GM12878 (cell line): Measurements from ENCODE around the gene PLXNC1. TPM values are rescaled to one million over a fixed set of nuclear protein-coding genes. Genes with fewer than 3 reads are reported as not detected.

ENCODE experiments used
- ATAC-seq: fragments of 200-7000 bp; cut with Tn5 transposase; 3 replicates; pipeline ENCODE4 v1.9.1; 2020; ENCODE audit warnings: mild to moderate bottlenecking, moderate library complexity
- BruUV-seq: library from RNA; stranded (reverse); fragments of 400-500 nt; replicated peaks from 2 replicates; lab custom pipeline; 2021; lab: Mats Ljungman, UMichigan
- CTCF ChIA-PET: fragments of 300-600 bp; sonication (Branson Sonifier 250); formaldehyde crosslinking; extraction: SDS; loops from one replicate; lab custom pipeline; 2021; ENCODE audit warnings: inconsistent platforms; lab: Yijun Ruan, JAX
- POLR2A ChIA-PET: fragments of 350-600 bp; formaldehyde crosslinking; extraction: SDS; loops from one replicate; lab custom pipeline; 2021; ENCODE audit warnings: inconsistent platforms; lab: Charles Lee
- RAD21 ChIA-PET: fragments of 300-600 bp; sonication (Branson Sonifier 250); formaldehyde crosslinking; loops from one replicate; lab custom pipeline; 2023; ENCODE audit warnings: antibody characterized with exemption; ENCODE audit not compliant: unreplicated experiment; lab: Charles Lee
- SMC1A ChIA-PET: fragments of 300-600 bp; sonication (Branson Sonifier 250); formaldehyde crosslinking; loops from one replicate; lab custom pipeline; 2023; ENCODE audit not compliant: unreplicated experiment, uncharacterized antibody; lab: Charles Lee
- DNase-seq: peaks from one replicate; pipeline ENCODE4 v3.0.0-alpha.2; 2011; ENCODE audit warnings: low read depth, low spot score
- FAIRE-seq: peaks from 3 replicates; lab custom pipeline; 2011; peaks lifted over from hg19 to GRCh38; lab: Jason Lieb, UNC
- H2AFZ ChIP-seq: 2 replicates; pipeline ENCODE4 v1.6.0; 2011; ENCODE audit warnings: low read depth, low read length, control low read depth; ENCODE audit not compliant: control insufficient read depth
- H3K27ac ChIP-seq: 2 replicates; pipeline ENCODE4 v1.5.1; 2011; ENCODE audit warnings: control low read depth; ENCODE audit not compliant: control insufficient read depth, insufficient read depth
- H3K27me3 ChIP-seq, 2 experiments: replicated peaks in 1 of 2; 2 replicates each; pipeline versions ENCODE4 v1.6.0 to v1.6.1; 2011; ENCODE audit warnings: low read length in 1 of 2; ENCODE audit not compliant: control insufficient read depth in 2 of 2, insufficient read depth in 2 of 2
- H3K36me3 ChIP-seq, 2 experiments: 2 replicates each; pipeline ENCODE4 v1.5.1; 2011; ENCODE audit warnings: low read length in 1 of 2; ENCODE audit not compliant: control insufficient read depth in 2 of 2, insufficient read depth in 2 of 2
- H3K4me1 ChIP-seq: 2 replicates; pipeline ENCODE4 v1.6.1; 2011; ENCODE audit warnings: mild to moderate bottlenecking, low read length, moderate library complexity, mixed read lengths; ENCODE audit not compliant: control insufficient read depth, insufficient read depth
- H3K4me2 ChIP-seq: 2 replicates; pipeline ENCODE4 v1.6.0; 2011; ENCODE audit warnings: control low read depth; ENCODE audit not compliant: control insufficient read depth, insufficient read depth
- H3K4me3 ChIP-seq: fragments of 200-600 bp; sonication (generic); 2 replicates; pipeline ENCODE4 v1.5.1; 2016
- H3K79me2 ChIP-seq: 2 replicates; pipeline ENCODE4 v1.6.0; 2011; ENCODE audit warnings: low read length; ENCODE audit not compliant: control insufficient read depth, insufficient read depth
- H3K9ac ChIP-seq: 2 replicates; pipeline ENCODE4 v1.8.0; 2011; ENCODE audit warnings: low read length, control low read depth, mixed read lengths; ENCODE audit not compliant: control insufficient read depth, insufficient read depth
- H3K9me3 ChIP-seq: replicated peaks from 3 replicates; pipeline ENCODE4 v1.5.1; 2011; ENCODE audit warnings: mild to moderate bottlenecking, low read length; ENCODE audit not compliant: control insufficient read depth, insufficient read depth
- H4K20me1 ChIP-seq: 2 replicates; pipeline ENCODE4 v1.6.0; 2011; ENCODE audit not compliant: control insufficient read depth, insufficient read depth
- ATF7 ChIP-seq: fragments of 450-650 bp; IDR thresholded peaks from 2 replicates; pipeline ENCODE4 v1.6.1; 2016; ENCODE audit warnings: low read depth, mild to moderate bottlenecking
- BCL11A ChIP-seq: IDR thresholded peaks from 2 replicates; pipeline ENCODE4 v1.6.1; 2011; ENCODE audit warnings: low read depth, low read length
- CBFB ChIP-seq: IDR thresholded peaks from 2 replicates; pipeline ENCODE4 v1.6.1; 2016; ENCODE audit warnings: antibody characterized with exemption, low read depth
- CEBPB ChIP-seq, 2 experiments: fragments of 150-350 bp in 1 of 2; IDR thresholded peaks; 2 replicates each; pipeline ENCODE4 v1.6.1; 2012 to 2014; ENCODE audit warnings: low read depth in 2 of 2, low read length in 2 of 2, borderline replicate concordance in 1 of 2, inconsistent platforms in 1 of 2
- CHD2 ChIP-seq: IDR thresholded peaks from 2 replicates; pipeline ENCODE4 v1.6.1; 2011; ENCODE audit warnings: low read depth, low read length, improper control_type of control experiment, borderline replicate concordance
- CREB1 ChIP-seq: IDR thresholded peaks from 2 replicates; pipeline ENCODE4 v1.6.1; 2012; ENCODE audit warnings: low read depth, mild to moderate bottlenecking, inconsistent platforms
- EED ChIP-seq: sonication (generic); IDR thresholded peaks from 2 replicates; pipeline ENCODE4 v1.6.1; 2016; ENCODE audit warnings: antibody characterized with exemption, low read depth
- EP300 ChIP-seq, 2 experiments: fragments of 150-350 bp in 1 of 2; IDR thresholded peaks; 2 replicates each; pipeline ENCODE4 v1.6.1; 2011 to 2012; ENCODE audit warnings: low read depth in 2 of 2, low read length in 2 of 2, borderline replicate concordance in 1 of 2, improper control_type of control experiment in 1 of 2, inconsistent platforms in 1 of 2; ENCODE audit not compliant: control insufficient read depth in 1 of 2
- HDAC2 ChIP-seq: fragments of 200-600 bp; sonication (generic); IDR thresholded peaks from 2 replicates; pipeline ENCODE4 v1.6.1; 2017
- IRF4 ChIP-seq: IDR thresholded peaks from 2 replicates; pipeline ENCODE4 v1.6.1; 2011; ENCODE audit warnings: low read depth, low read length
- JUNB ChIP-seq: IDR thresholded peaks from 2 replicates; pipeline ENCODE4 v1.6.1; 2016; ENCODE audit warnings: antibody characterized with exemption, mild to moderate bottlenecking
- KDM1A ChIP-seq: fragments of 200-600 bp; sonication (generic); IDR thresholded peaks from 2 replicates; pipeline ENCODE4 v1.6.1; 2016; ENCODE audit warnings: borderline replicate concordance
- MEF2A ChIP-seq: IDR thresholded peaks from 2 replicates; pipeline ENCODE4 v1.6.1; 2011; ENCODE audit warnings: low read depth, mild to moderate bottlenecking, low read length, moderate library complexity; ENCODE audit not compliant: insufficient read depth
- MLLT1 ChIP-seq: fragments of 450-650 bp; IDR thresholded peaks from 2 replicates; pipeline ENCODE4 v1.6.1; 2016; ENCODE audit warnings: mild to moderate bottlenecking
- MTA2 ChIP-seq: fragments of 450-650 bp; IDR thresholded peaks from 2 replicates; pipeline ENCODE4 v1.6.1; 2016; ENCODE audit warnings: low read depth, mild to moderate bottlenecking, moderate library complexity
- MTA3 ChIP-seq: IDR thresholded peaks from 2 replicates; pipeline ENCODE4 v1.6.1; 2012; ENCODE audit warnings: low read length, inconsistent platforms, borderline replicate concordance
- MYC ChIP-seq: IDR thresholded peaks from 2 replicates; pipeline ENCODE4 v1.6.1; 2011; ENCODE audit warnings: mild to moderate bottlenecking, low read length, moderate library complexity, inconsistent platforms; ENCODE audit not compliant: insufficient read depth, insufficient replicate concordance, insufficient read length, severe bottlenecking
- NBN ChIP-seq: fragments of 450-650 bp; IDR thresholded peaks from 2 replicates; pipeline ENCODE4 v1.6.1; 2016
- PAX5 ChIP-seq: IDR thresholded peaks from 2 replicates; pipeline ENCODE4 v1.6.1; 2011; ENCODE audit warnings: low read depth, low read length, borderline replicate concordance
- PML ChIP-seq: IDR thresholded peaks from 2 replicates; pipeline ENCODE4 v1.6.1; 2012; ENCODE audit warnings: low read length, inconsistent platforms
- POU2F2 ChIP-seq: IDR thresholded peaks from 3 replicates; pipeline ENCODE4 v1.6.1; 2011; ENCODE audit warnings: low read depth, mild to moderate bottlenecking, low read length, borderline replicate concordance
- RUNX3 ChIP-seq: IDR thresholded peaks from 2 replicates; pipeline ENCODE4 v1.6.1; 2012; ENCODE audit warnings: low read length, inconsistent platforms
- SP1 ChIP-seq: IDR thresholded peaks from one replicate; pipeline ENCODE4 v1.6.1; 2011; ENCODE audit warnings: low read depth, low read length
- SPI1 ChIP-seq: IDR thresholded peaks from 2 replicates; pipeline ENCODE4 v1.6.1; 2011; ENCODE audit warnings: low read depth, mild to moderate bottlenecking, low read length, moderate library complexity, borderline replicate concordance; ENCODE audit not compliant: insufficient read depth
- ZNF384 ChIP-seq: IDR thresholded peaks from 2 replicates; pipeline ENCODE4 v1.6.1; 2012; ENCODE audit warnings: low read depth, mild to moderate bottlenecking, low read length, improper control_type of control experiment, borderline replicate concordance
- ZNF622 ChIP-seq: fragments of 450-650 bp; IDR thresholded peaks from 2 replicates; pipeline ENCODE4 v1.6.1; 2017; ENCODE audit warnings: mild to moderate bottlenecking, inconsistent platforms
- ZZZ3 ChIP-seq: IDR thresholded peaks from 2 replicates; pipeline ENCODE4 v1.6.1; 2011; ENCODE audit warnings: low read depth; ENCODE audit not compliant: control insufficient read depth, insufficient read length
- WGBS: methylation state at CpG from one replicate; pipeline ENCODE4 v1.1.6; 2016; ENCODE audit warnings: low lambda C conversion rate; ENCODE audit not compliant: insufficient replicate concordance, insufficient coverage; ENCODE audit errors: missing lambda C conversion rate; 5-methylcytosine and 5-hydroxymethylcytosine counted together
- in situ Hi-C: fragments of 300-500 bp; cut with MboI; formaldehyde crosslinking; loops from 9 replicates; pipeline ENCODE4 v1.14.3; 2018; ENCODE audit warnings: mixed read lengths
- intact Hi-C: fragments of 100-400 bp; cut with micrococcal nuclease; formaldehyde crosslinking; loops from one replicate; pipeline ENCODE4 v1.14.2; 2022; ENCODE audit not compliant: unreplicated experiment
- polyA plus RNA-seq, 11 experiments: library from polyadenylated mRNA; depleted of rRNA in 4 of 11; unstranded in 6 of 11; stranded (reverse) in 5 of 11; fragments of >200 nt; fragmentation: Nextera tagmentation in 4 of 11; fragmentation: Illumina TruSeq in 1 of 11; extraction: Ambion mirVana in 4 of 11; extraction: Trizol in 1 of 11; gene quantifications; 1 replicate in 1 of 11; 2 replicates in 10 of 11; pipeline versions ENCODE4 v1.2.1 to v1.2.3, GENCODE V29; 2011 to 2016; ENCODE audit warnings: inconsistent platforms in 2 of 11, missing spikeins in 2 of 11, low read depth in 1 of 11
- total RNA-seq, 4 experiments: library from RNA; depleted of rRNA in 3 of 4; stranded (reverse); fragments of >200 nt in 3 of 4; fragmentation: Illumina TruSeq in 1 of 4; extraction: Trizol in 1 of 4; gene quantifications; 2 replicates each; pipeline versions ENCODE4 v1.2.1 to v1.2.3, GENCODE V29; 2013 to 2021

PLXNC1 gene
- total and polyA plus RNA-seq, 10 of the 15 experiments (the other 5 are each of a cell fraction or from before 2014, with no cell fraction given): 5.2 to 41.2 (median 24.6) TPM

- ChIA-PET CTCF (interaction anchor here (1.3 to 2.2 kb wide), 3 partner anchors 22 to 53 kb away, joined by 3 to 6 read pairs (median 3); no protein-coding TSS in a partner anchor), RAD21 (no interaction called here), POLR2A (interaction anchor here (1.0 to 2.4 kb wide), 3 partner anchors 18 to 60 kb away, joined by 3 to 9 read pairs (median 8); no protein-coding TSS in a partner anchor), SMC1A (interaction anchor here (0.8 to 8.2 kb wide), 4 partner anchors 12 to 177 kb away, joined by 3 to 85 read pairs (median 12); no protein-coding TSS in a partner anchor)
- 32% methylated on average over 2 of the region's 2 CpGs for WGBS
- Histone ChIP-seq H2AFZ (no peak overlapping the region), H3K79me2 (no peaks in the 10 kb centered on the region), H3K4me1 (peaks cover 42% of the 10 kb centered on the region), H3K4me3 (no peak overlapping the region), H4K20me1 (no peaks in the 10 kb centered on the region), H3K27ac (no peak overlapping the region), H3K9ac (no peak overlapping the region), H3K9me3 (no peaks in the 10 kb centered on the region; the same call in 2 of the 3 replicates), H3K36me3 (peaks cover 0 to 20% of the 10 kb centered on the region in 2 experiments; a peak in 3 of 4 replicates), H3K4me2 (peak overlapping the region; percentile 47), H3K27me3 (no peaks in the 10 kb centered on the region)
- FAIRE-seq (no peak), ATAC-seq (peak; percentile 67), DNase-seq (peak; percentile 51)
- BruUV-seq: no TSS peak
- intact Hi-C loops: loop anchor here (2.0 kb wide), 1 partner anchor 82 kb away; no protein-coding TSS in a partner anchor
- in situ Hi-C loops: no loop called here
- TF ChIP-seq ZNF384: peak; percentile 8; the same call in 1 of the 2 replicates
- TF ChIP-seq MLLT1: 0 out of 2 replicates have a peak, but pooled peaks have one; percentile 49
- TF ChIP-seq SP1: peak; percentile 35
- TF ChIP-seq EED: peak; percentile 78
- peak; percentile 66; the same call in 1 of the 2 replicates for TF ChIP-seq MTA3
- TF ChIP-seq MYC: no peak
- TF ChIP-seq CEBPB (IDR thresholded peaks at IDR 0.05; ENCODE audit: borderline replicate concordance in 1 of 2, low read depth in 2 of 2, low read length in 2 of 2): no peak
- TF ChIP-seq CHD2: peak; percentile 19; the same call in 1 of the 2 replicates
- no peak for TF ChIP-seq KDM1A
- TF ChIP-seq HDAC2: no peak
- 0 out of 2 replicates have a peak, but pooled peaks have one; percentile 33 for TF ChIP-seq PML
- TF ChIP-seq IRF4: 0 out of 2 replicates have a peak, but pooled peaks have one; percentile 53
- no peak for TF ChIP-seq POU2F2
- peak; percentile 94 for TF ChIP-seq MTA2
- TF ChIP-seq ZNF622: no peak
- peak; percentile 59; the same call in 1 of the 2 replicates for TF ChIP-seq MEF2A
- TF ChIP-seq PAX5: peak; percentile 51; the same call in 1 of the 2 replicates
- TF ChIP-seq ATF7: 0 out of 2 replicates have a peak, but pooled peaks have one; percentile 41
- peak; percentile 69 for TF ChIP-seq SPI1
- TF ChIP-seq EP300 (IDR thresholded peaks at IDR 0.05; ENCODE audit: borderline replicate concordance in 1 of 2, control insufficient read depth in 1 of 2, low read depth in 2 of 2, low read length in 2 of 2): peak; percentile 65 to 68; a peak in 2 of 4 replicates
- peak; percentile 96 for TF ChIP-seq RUNX3
- TF ChIP-seq NBN: peak; percentile 44; the same call in 1 of the 2 replicates
- peak; percentile 70 for TF ChIP-seq JUNB
- TF ChIP-seq BCL11A: peak; percentile 78
- TF ChIP-seq CREB1: peak; percentile 26; the same call in 1 of the 2 replicates
- no peak for TF ChIP-seq ZZZ3
- TF ChIP-seq CBFB: peak; percentile 41; the same call in 1 of the 2 replicates
Observed at GRCh38 chr12:94227066-94227465, 78.7 kb downstream of the PLXNC1 start.
